ENCODE measurements around the gene ARFGEF3.
"Not testable (repeated sequence)": the region's sequence is repeated elsewhere in the genome, so short reads cannot be mapped to it uniquely, and the experiment has no call there.

Gene ARFGEF3

DNA sequence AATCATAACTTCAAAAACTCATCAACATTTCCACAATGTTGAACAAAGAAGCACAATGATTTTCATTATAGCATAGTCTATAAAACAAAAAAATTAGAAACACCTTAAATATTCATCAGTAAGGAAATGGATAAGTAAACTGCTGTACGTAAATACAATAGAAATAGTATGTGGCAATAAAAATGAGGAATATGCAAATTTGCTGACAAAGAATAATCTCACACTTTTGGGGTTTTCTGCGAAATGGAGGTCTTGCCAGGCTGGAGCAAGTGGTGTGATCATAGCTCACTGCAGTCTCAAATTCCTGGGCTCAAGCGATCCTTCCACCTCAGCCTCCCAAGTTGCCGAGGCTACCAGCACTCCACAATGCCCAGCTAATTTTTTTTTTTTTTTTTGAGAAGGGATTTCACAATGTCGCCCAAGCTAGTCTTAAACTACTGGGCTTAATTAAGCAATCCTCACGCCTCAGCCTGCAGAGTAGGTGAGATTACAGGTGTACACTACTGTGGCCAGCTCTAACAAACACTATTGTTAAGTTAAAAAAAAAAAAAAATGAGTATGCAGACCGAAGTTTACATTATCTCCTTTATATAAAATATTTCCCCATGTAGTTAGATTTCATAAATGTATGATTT is 157.1 kb downstream of the ARFGEF3 start:
- DNase-seq = no peak

DNA sequence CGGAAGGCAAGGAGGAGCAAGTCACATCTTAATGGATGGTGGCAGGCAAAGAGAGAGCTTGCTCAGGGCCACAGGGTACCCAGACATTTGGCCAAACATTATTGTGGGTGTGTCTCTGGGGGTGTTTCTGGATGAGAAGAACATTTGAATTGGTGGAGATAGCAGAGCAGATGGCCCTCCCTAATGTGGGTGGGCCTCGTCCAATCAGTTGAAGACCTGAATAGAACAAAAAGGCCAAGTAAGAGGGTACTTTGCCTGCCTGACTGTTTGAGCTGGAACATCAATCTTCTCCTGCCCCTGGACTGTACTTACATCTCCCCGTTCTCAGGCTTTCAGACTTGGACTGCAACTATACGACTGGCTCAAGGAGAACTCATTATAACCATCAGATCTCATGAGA is 160.2 kb downstream of the ARFGEF3 start:
- no peak for DNase-seq

DNA sequence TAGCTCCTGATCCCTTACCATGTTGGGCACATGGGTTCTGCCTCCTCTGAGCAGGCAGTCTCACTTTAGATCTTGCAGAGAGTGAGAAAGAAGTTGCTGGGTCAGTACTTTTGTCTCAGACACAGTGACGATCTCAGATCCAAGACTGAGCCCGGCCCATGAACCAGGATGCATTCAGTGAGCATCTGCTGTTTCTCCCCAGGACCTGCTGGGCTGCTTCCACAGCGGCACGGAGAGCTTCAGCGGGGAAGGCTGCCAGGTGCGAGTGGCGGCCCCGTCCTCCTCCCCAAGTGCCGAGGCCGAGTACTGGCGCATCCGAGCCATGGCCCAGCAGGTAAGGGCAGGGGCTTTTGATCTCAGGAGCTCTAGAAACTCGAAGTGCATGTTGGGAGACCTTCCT is 162.1 kb downstream of the ARFGEF3 start:
- DNase-seq = no peak

DNA sequence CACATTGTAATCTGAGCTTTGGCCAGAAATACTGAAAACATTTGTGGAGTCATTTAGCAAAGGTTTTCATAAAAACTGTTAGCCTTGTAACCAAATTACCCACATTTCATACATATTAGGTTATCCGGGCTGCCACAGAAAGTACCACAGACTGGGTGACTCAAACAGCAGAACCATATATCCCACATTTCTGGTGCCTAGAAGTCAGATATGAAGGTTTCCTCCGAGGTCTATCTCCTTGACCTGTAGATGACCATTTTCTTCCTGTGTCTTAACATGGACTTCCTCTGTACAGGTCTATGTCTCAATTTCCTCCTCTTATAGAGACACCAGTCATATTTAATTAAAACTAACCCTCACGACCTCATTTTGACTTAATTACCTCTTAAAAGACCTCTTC is 166.5 kb downstream of the ARFGEF3 start:
- no peak for DNase-seq

DNA sequence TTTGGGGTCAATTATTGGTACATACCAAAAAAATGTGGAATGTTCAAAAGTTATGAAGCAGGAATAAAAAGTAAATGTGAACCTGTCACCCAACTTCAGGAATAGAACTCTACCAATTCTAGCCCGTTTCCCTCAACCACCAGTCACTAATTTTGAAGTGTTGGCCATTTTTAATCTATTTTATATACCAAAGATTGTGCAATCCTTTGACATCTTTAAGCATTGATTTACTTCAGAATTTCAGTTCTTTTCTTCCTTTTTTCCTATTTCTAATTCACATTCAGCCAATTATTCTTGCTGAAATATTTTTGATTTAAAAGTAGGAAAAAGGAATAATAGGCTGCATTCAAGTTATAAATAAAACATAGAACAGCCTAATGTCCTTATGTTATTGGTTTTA is 169.0 kb downstream of the ARFGEF3 start:
- DNase-seq = no peak

DNA sequence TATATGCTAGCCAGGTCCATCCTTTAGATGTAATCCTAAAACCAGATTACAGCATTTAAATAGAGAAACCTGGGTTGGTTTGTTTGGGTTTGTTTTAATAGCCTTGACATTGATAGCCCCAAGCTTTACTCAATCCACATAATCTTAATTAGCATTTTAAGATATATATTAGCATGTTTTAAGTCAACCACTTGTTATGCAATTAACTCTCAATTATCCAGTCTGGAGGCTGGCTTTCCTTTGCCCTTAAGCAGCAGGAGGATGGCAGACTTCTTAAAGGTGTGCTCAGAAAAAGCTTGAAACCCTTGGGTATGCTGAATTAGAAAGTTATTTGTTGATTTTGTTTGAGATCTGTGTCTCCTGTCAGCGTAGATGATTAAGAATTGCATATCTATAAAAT is 169.7 kb downstream of the ARFGEF3 start:
- no peak for DNase-seq

DNA sequence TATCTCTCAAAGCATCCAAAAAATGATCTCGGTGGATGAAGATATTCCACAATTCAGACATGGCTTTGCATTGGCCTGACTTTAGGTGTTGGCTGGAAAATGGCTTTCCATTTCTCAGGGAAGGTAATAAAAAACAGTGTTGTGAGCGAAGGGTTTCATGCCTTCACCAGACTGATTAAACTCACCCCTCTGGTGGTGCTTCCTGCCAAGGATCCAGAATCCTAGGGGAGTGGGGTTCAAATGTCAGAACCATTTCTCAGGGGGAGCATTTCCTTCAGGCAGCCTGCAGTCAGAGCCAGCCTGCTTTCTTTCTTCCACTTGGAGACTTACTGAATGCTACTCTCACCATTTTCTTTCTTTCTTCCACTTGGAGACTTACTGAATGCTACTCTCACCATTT is 170.2 kb downstream of the ARFGEF3 start:
- no peak for DNase-seq

DNA sequence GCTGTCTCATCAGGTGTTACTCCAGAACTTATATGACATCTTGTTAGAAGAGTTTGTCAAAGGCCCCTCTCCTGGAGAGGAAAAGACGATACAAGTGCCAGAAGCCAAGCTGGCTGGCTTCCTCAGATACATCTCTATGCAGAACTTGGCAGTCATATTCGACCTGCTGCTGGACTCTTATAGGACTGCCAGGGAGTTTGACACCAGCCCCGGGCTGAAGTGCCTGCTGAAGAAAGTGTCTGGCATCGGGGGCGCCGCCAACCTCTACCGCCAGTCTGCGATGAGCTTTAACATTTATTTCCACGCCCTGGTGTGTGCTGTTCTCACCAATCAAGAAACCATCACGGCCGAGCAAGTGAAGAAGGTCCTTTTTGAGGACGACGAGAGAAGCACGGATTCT is 172.3 kb downstream of the ARFGEF3 start:
- DNase-seq = no peak

DNA sequence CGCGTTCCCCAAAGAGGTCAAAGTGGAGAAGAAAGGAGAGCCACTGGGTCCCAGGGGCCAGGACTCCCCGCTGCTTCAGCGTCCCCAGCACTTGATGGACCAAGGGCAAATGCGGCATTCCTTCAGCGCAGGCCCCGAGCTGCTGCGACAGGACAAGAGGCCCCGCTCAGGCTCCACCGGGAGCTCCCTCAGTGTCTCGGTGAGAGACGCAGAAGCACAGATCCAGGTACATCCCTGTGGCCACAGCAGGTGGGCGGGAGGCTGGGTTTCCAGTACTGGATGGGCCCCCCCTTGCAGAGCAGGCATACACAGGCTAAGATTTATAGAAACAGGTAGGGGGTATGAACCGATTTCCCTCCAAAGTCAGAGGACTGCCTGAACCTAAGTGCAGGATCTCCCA is 173.2 kb downstream of the ARFGEF3 start:
- DNase-seq = no peak

DNA sequence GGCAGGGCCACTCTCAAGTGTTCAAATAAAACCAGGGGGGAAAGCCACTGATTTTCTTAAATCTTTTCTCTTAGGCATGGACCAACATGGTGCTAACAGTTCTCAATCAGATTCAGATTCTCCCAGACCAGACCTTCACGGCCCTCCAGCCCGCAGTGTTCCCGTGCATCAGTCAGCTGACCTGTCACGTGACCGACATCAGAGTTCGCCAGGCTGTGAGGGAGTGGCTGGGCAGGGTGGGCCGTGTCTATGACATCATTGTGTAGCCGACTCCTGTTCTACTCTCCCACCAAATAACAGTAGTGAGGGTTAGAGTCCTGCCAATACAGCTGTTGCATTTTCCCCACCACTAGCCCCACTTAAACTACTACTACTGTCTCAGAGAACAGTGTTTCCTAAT is 174.5 kb downstream of the ARFGEF3 start:
- DNase-seq = no peak

DNA sequence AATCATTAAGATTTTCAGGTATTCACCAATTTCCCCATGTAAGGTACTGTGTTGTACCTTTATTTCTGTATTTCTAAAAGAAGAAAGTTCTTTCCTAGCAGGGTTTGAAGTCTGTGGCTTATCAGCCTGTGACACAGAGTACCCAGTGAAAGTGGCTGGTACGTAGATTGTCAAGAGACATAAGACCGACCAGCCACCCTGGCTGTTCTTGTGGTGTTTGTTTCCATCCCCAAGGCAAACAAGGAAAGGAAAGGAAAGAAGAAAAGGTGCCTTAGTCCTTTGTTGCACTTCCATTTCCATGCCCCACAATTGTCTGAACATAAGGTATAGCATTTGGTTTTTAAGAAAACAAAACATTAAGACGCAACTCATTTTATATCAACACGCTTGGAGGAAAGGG is 175.3 kb downstream of the ARFGEF3 start:
- DNase-seq = no peak

DNA sequence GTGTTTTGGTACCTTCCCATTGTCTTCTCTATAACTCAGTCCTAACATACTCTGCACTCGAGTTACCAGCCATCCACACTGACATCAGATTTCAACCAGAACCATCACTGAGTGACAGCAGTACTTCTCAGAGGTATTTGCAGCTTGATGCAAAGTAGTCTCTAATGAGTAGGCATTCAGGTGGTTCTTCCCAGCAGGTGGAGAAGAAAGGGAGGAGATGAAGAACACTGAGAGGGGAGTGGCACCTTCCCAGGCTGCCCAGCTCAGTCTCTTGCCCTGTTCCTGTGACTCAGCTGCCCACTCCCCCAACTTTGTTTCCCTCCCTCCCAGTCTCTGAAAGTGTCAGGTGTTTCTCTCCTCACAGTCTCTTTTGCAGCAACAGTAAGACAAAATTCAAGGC is 177.3 kb downstream of the ARFGEF3 start:
- no peak for DNase-seq

DNA sequence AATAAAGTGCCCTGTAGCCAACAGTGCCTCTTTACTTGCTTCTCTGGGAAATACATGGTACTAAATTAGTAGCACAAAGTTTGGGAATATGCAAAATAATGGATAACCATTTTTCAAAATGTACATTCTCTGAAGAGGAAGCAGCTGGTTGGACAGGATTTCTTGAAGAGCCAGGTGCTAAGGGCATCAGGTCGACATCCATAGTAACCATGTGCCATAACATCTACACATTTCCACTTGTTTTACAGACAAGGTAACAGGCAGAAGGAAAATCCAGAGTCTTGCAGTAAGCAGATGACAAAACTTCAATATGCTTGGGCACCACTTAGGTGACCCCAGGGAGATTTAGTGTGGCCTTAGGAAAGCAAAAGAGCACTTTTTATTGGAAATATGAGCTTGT is 179.4 kb downstream of the ARFGEF3 start:
- no peak for DNase-seq

DNA sequence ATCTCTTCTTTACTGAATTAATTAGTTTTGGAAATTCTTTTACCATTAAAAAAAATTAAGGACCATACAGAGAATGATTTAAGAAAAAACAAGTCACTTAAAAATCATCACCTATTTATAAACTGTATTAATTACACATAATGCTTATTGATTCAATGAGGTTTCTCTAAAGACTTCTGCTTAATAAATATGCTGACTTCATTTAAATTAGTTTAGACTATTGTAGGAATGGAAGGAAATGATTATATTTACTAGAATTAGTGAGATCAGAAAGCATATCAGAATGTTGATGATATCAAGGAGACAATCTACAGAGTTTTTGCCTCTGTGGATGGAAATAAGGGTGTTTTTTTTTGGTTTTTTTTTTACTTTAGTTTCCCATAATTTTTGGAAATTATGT is 181.4 kb downstream of the ARFGEF3 start:
- no peak for DNase-seq

DNA sequence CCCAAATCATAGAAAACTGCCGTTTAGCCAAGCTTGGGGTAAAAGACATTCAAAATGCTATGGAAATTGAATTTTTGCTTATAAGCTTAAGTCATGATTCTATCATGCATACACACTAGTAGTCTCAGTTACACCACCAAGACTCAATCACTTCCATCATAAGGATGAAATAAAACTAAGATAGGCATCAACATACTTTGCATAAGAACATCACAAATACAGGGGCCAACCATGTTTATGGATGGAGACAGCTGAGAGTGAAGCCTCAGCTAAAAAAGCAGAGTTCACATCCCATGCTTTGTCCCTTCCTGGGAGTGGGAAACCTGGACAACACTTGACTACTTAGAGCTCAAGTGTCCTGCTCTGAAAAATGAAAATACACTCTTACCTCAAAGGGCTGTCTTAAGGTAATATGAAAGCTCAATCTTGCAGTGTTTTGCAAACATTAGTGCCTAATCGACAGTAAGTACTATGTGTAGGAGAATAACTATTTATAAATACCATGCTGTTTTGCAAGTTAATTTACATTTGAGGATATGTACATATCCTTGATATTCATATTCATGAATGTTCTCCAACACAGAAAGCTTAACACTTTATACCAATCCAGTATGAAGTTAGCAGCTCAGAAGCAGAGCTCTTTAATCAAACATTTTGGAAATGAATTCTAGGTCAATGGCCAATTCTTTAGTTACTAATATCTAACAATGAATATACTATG is 184.0 kb downstream of the ARFGEF3 start:
- DNase-seq = no peak

DNA sequence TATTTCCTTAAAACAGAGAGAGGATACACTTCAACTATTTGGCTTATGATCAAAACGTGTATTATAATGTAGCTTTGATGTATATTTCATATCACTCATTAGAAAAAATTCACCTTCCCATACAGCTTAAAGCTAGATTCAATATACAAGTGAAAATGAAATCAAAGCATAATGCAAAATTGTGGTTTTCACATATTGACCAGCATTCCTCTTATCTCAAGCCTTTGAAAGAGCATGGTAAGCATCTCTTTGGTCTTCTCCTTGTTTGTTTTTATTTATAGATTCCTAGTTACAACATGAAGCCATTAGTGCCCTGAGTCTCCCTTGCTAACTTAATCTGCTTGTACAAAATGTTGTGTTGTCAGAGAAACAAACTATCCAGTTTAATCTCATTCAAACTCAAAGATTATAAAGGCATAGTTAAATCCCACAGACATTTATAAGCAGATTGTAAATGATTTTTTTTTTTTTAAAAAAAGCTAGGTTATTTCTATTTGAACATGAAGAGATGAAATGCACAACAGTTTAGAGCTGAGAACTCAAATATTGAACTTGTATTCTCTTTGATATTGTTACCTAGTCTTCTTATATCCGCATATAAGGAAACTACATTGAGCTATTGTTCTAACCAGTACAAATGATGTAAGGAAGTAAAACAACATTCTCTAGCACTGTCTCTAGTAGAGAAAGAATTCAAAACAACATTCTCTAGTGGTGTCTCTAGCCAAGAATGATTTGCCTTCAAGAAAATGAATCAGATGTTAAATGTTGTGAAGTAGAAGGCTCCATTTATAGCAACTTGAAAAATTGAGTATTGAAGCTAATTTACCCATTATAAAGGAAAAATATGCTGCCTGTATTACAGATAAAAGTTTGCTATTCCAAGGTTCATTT is 184.8 kb downstream of the ARFGEF3 start:
- DNase-seq = no peak

DNA sequence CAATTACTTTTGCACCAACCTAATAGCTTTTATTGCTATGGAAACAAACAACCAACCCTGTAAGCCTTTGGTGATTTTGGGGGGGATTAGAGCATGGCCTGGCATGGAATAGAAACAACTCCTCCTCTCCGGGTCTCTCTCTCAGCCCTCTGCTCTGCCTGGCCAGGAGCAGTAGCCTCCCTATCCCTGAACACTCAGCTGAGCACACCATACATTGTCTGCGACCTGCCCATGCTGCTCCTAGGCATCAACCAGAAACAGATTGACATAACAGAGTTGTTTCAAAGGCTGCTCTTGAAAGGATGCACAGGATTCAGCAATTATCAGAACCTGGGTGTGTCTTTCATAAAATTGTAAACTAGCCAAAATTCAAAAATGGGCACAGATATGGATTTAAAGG is 186.1 kb downstream of the ARFGEF3 start:
- no peak for DNase-seq

DNA sequence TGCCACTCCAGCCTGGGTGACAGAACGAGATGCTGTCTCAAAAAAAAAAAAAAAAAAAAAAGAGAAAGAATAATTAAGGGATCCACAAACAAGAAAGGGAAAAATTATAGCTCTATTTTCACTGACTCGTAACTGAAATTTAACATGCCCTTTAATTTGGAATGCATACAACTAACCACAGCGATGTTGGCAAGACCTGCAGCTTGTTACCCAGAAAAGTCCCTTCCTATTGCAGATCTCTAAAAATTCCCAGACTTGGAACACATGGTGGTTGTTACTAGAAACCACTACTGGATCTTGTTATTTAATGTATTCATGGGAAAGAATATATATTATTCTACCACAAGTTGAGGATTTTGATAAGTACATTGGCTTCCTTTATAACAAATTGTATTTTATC is 188.2 kb downstream of the ARFGEF3 start:
- DNase-seq = no peak

DNA sequence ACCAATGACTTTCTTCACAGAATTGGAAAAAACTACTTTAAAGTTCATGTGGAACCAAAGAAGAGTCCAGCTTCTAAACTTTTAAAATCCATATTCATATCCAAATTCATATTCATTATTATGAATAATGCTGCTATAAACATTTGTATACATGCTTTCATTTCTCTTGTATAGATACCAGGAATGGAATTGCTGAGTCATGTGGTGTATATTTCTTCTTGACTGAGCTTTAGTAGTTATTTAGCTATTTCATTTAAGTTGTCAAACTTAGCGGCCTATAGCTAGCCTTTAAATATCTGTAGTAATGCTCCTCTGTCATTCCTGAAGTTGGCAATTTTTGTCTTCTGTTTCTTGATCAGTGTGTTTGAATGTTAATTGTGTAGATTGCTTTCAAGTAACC is 196.2 kb downstream of the ARFGEF3 start:
- DNase-seq = no peak

DNA sequence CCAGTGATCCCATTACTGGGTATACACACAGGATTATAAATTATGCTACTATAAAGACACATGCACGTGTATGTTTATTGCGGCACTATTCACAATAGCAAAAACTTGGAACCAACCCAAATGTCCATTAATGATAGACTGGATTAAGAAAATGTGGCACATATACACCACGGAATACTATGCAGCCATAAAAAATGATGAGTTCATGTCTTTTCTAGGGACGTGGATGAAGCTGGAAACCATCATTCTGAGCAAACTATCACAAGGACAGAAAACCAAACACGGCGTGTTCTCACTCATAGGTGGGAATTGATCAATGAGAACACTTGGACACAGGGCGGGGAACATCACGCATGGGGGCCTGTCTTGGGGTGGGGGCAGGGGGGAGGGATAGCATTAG is 206.9 kb downstream of the ARFGEF3 start:
- DNase-seq = not testable (repeated sequence)

DNA sequence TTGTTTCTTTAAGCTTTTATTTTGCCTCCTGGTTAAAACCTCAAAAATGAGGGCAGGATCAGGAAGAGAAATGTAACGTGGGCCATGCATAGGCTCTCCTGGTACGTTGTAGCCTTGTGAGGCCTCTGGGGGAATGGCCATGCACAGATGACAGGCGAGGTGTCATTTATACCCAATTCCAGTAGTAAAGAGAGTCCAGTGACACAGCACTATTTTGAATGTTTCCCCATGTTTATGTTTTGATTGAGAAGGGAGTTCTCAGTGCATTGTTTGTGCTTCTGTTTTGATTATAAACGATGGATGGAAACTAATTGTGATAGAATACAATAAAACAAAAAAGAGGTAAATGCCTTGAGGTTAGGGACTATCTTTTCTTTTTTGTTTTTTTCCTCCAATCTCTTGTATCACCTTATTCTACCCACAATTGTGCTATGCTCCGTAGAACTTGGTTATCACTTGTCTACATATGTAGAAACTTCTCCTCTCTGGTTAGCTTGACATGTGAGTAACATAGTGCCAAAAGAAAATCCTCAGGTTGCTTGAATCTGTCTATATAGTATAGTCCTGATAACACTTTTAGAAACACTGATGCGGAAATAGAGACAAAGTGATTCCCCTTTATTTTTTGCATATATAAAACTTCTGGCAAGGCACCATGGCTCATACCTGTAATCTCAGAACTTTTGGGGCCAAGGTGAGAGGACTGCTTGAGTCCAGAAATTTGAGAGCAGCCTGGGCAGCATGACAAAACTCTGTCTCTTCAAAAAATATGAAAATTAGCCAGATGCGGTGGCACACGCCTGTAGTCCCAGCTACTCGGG is 209.1 kb downstream of the ARFGEF3 start:
- DNase-seq = no peak

DNA sequence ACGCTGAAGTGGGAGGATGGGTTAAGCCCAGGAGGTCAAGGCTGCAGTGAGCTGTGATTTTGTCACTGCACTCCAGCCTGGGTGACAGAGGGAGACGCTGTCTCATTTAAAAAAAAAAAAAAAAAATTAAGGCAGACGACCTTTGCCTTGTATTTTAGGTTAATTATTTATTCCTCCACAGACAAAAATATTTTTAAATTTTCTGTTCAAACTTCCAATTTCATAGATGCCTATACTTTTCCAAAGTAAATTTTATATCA is 209.6 kb downstream of the ARFGEF3 start:
- DNase-seq = no peak

DNA sequence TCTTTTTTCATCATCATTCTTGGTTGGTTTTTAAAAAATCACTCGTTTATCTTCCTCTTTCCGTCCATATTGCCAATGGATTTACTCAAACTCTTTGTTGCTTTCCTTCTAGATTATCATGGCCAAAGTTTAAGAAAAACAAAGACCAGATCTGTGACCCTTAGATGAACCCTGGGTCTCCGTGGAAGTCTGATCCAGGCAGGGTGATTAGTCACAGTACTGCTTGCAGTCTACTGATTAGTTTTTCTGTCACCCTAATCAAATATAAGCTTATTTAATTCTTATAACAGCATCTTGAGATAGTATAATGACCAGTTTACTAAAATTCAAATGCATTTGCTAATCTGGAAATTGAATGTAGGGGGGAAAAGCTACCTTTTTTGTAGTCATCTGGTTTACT is 210.0 kb downstream of the ARFGEF3 start:
- DNase-seq = no peak
